ENCODE results near the gene ADRB1. TPM values are rescaled to one million over a fixed set of nuclear protein-coding genes. Genes with fewer than 3 reads are reported as not detected.

Gene ADRB1
- total RNA-seq, 2 experiments from 2014 or later, result 2.3 to 2.8 TPM

DNA sequence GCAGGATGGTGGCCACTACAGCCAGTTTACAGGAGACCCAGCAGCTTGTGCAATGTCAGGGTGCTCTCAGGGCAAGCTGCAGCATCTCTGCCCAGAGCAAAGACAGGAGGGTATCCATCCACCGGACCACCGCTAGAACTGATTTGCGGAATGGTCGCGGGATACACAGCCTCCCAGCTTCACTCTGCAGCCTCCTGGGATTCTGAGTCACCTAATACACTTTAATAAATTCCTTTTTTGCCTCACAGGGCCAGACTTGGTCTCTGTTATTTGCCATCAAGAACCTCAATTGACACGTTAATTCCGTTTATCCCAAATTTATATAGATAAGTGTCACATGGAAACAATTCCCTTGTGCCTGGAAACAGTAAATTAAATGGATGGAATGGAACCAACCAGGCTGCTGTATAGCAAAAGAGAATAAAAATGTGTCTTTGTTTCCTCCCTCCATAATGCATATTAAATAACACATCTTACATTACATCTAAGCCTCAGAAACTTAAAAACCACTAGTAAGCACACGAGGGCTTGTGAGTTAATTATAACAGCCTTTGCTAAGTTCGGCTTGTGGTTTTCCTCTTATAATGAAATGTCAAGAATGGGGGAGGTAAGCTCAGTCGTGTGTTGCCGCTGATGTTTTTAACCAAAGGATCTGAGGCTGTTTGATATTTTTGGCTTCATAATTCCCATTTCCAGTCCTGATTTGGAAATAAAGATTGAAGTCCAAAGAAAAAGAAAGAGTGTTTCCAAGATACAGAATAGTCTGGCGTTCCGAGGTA is 52.1 kb downstream of the ADRB1 start:
- peaks cover 15% of the 10 kb centered on the region for H3K27me3 Mint-ChIP-seq
- ATAC-seq, result peak; percentile 71
- H3K4me1 Mint-ChIP-seq, result peaks cover 52% of the 10 kb centered on the region
- CTCF ChIA-PET, result interaction anchor here (0.9 to 1.6 kb wide), 6 partner anchors 11 to 417 kb away, joined by 3 to 6 read pairs (median 4); partner anchors contain the start of gene CASP7
- peaks cover 2% of the 10 kb centered on the region for H3K9me3 Mint-ChIP-seq (ENCODE audit: low read depth)
- H3K36me3 Mint-ChIP-seq, result peaks cover 6% of the 10 kb centered on the region
- H3K4me3 Mint-ChIP-seq, result peak overlapping the region; percentile 19
- no peak for DNase-seq
- peak overlapping the region; percentile 3 for H3K27ac Mint-ChIP-seq

Other genes starting within 250 kb of the ADRB1 start
- 10 to 100 TPM; 17.4 to 20.1 TPM for gene DCLRE1A, start 189.8 kb upstream of the ADRB1 start, total RNA-seq
- 10 to 100 TPM; 35.7 to 36.4 TPM for gene NHLRC2, start 189.2 kb upstream of the ADRB1 start, total RNA-seq
- gene CCDC186, start 130.3 kb downstream of the ADRB1 start, total RNA-seq, result 10 to 100 TPM; 15.3 to 17.9 TPM
- under 1 TPM; 0.05 to 0.15 TPM for gene TDRD1, start 135.5 kb downstream of the ADRB1 start, total RNA-seq
- not detected for gene VWA2, start 195.4 kb downstream of the ADRB1 start, total RNA-seq